Measurements from ENCODE around the gene ABAT. TPM values are rescaled to one million over a fixed set of nuclear protein-coding genes. Genes with fewer than 3 reads are reported as not detected.
"Not testable (repeated sequence)": the region's sequence is repeated elsewhere in the genome, so short reads cannot be mapped to it uniquely, and the experiment has no call there.

Gene ABAT
- total RNA-seq, 2 experiments from 2014 or later, result 5.4 to 6.0 TPM

- DNase-seq, result no peak
- H3K9me3 Mint-ChIP-seq, result no peaks in the 10 kb centered on the region
- no peaks in the 10 kb centered on the region for H3K36me3 Mint-ChIP-seq
- H3K4me3 Mint-ChIP-seq, result no peak overlapping the region
- ATAC-seq (ENCODE audit: low read depth), result no peak
- H3K27me3 Mint-ChIP-seq, result no peaks in the 10 kb centered on the region
- POLR2A ChIA-PET, result no interaction called here
- H3K27ac Mint-ChIP-seq, result no peak overlapping the region
- H3K4me1 Mint-ChIP-seq, result no peaks in the 10 kb centered on the region
Measured at GRCh38 chr16:8763083-8763482, 88.7 kb downstream of the ABAT start.

DNA sequence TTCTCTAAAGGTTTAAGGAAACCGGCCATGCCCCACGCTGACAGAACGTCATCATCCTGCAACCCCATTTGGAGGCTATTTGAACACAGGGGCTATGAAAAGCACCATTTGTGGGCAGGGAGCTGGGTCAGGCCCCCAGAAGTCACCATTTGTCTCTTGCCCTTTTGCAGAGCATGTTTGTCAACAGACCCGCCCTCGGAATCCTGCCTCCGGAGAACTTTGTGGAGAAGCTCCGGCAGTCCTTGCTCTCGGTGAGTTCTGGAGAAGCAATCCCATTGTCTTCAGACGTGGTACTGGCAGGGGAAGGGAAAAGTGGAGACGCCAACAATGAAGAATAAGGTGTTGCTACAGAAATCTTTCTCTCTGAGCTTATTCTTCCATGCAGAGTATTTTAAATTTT lies 89.5 kb downstream of the ABAT start:
- no peak overlapping the region for H3K27ac Mint-ChIP-seq
- DNase-seq (no peak), ATAC-seq (ENCODE audit: low read depth) (no peak)
- no peaks in the 10 kb centered on the region for H3K36me3 Mint-ChIP-seq
- no peak overlapping the region for H3K4me3 Mint-ChIP-seq
- POLR2A ChIA-PET, result no interaction called here
- H3K9me3 Mint-ChIP-seq, result no peaks in the 10 kb centered on the region
- no peaks in the 10 kb centered on the region for H3K27me3 Mint-ChIP-seq
- no peaks in the 10 kb centered on the region for H3K4me1 Mint-ChIP-seq

GRCh38 chr16:8764525-8765250 lies 90.3 kb downstream of the ABAT start:
- Mint-ChIP-seq H3K4me1 (no peaks in the 10 kb centered on the region), H3K4me3 (no peak overlapping the region), H3K9me3 (no peaks in the 10 kb centered on the region), H3K27ac (no peak overlapping the region), H3K27me3 (no peaks in the 10 kb centered on the region), H3K36me3 (no peaks in the 10 kb centered on the region)
- POLR2A ChIA-PET, result no interaction called here
- ATAC-seq (ENCODE audit: low read depth), result no peak
- no peak for DNase-seq

DNA sequence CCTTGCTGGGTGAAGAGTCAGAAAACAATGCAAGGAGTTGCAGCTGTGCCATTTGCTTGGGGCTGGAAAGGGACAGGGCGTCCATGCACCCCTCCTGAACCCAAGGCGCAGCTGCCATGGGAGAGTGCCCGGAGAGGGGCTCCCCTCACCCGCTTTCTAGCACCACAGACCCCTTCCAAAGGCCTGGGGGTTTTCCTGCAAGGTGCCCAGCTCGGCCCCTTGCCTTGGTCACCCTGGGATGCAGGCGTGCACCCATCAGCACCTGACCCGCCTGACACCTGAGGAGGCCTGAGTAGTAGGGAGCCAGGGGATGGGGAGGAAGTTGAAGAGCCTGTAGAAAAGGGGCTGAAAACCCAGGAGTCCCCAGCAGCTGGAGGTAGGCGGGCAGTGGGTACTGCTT lies 92.8 kb downstream of the ABAT start:
- Mint-ChIP-seq H3K36me3 (no peaks in the 10 kb centered on the region), H3K4me3 (no peak overlapping the region), H3K27ac (no peak overlapping the region), H3K4me1 (no peaks in the 10 kb centered on the region), H3K9me3 (no peaks in the 10 kb centered on the region), H3K27me3 (no peaks in the 10 kb centered on the region)
- ATAC-seq (ENCODE audit: low read depth) (no peak), DNase-seq (no peak)
- POLR2A ChIA-PET, result no interaction called here

GRCh38 chr16:8768283-8768682 lies 93.9 kb downstream of the ABAT start:
- POLR2A ChIA-PET, result no interaction called here
- no peaks in the 10 kb centered on the region for H3K36me3 Mint-ChIP-seq
- no peak overlapping the region for H3K27ac Mint-ChIP-seq
- no peaks in the 10 kb centered on the region for H3K4me1 Mint-ChIP-seq
- no peaks in the 10 kb centered on the region for H3K9me3 Mint-ChIP-seq
- no peak for ATAC-seq (ENCODE audit: low read depth)
- DNase-seq, result no peak
- no peak overlapping the region for H3K4me3 Mint-ChIP-seq
- no peaks in the 10 kb centered on the region for H3K27me3 Mint-ChIP-seq

GRCh38 chr16:8768692-8769091 lies 94.3 kb downstream of the ABAT start:
- H3K36me3 Mint-ChIP-seq, result no peaks in the 10 kb centered on the region
- POLR2A ChIA-PET, result no interaction called here
- no peaks in the 10 kb centered on the region for H3K27me3 Mint-ChIP-seq
- H3K27ac Mint-ChIP-seq, result no peak overlapping the region
- ATAC-seq (ENCODE audit: low read depth) (no peak), DNase-seq (no peak)
- no peak overlapping the region for H3K4me3 Mint-ChIP-seq
- H3K9me3 Mint-ChIP-seq, result no peaks in the 10 kb centered on the region
- no peaks in the 10 kb centered on the region for H3K4me1 Mint-ChIP-seq

DNA sequence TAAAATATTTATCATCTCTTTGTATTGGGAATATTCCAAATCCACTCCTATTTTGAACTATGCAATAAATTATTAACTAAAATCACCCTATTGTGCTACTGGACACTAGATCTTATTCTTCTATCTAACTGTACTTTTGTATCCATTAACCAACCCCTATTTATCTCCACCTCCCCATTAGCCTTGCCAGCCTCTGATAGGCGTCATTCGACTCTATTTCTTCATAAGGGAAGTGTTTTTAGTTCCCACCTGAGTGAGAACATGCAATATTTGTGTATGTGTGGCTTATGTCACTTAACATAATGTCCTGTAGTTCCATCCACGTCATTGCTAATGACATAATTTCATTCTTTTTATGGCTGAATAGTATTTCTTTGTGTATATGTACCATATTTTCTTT lies 99.1 kb downstream of the ABAT start:
- Mint-ChIP-seq H3K4me1 (no peaks in the 10 kb centered on the region), H3K36me3 (peaks cover 2% of the 10 kb centered on the region), H3K27me3 (no peaks in the 10 kb centered on the region), H3K4me3 (no peak overlapping the region), H3K9me3 (no peaks in the 10 kb centered on the region), H3K27ac (no peak overlapping the region)
- ATAC-seq (ENCODE audit: low read depth), result no peak
- POLR2A ChIA-PET, result no interaction called here
- DNase-seq, result no peak

- no peak for DNase-seq
- no peak overlapping the region for H3K4me3 Mint-ChIP-seq
- no peaks in the 10 kb centered on the region for H3K9me3 Mint-ChIP-seq
- ATAC-seq (ENCODE audit: low read depth), result no peak
- POLR2A ChIA-PET, result no interaction called here
- no peaks in the 10 kb centered on the region for H3K27me3 Mint-ChIP-seq
- H3K36me3 Mint-ChIP-seq, result peaks cover 2% of the 10 kb centered on the region
- H3K27ac Mint-ChIP-seq, result no peak overlapping the region
- H3K4me1 Mint-ChIP-seq, result no peaks in the 10 kb centered on the region
Measured at GRCh38 chr16:8774208-8774607, 99.8 kb downstream of the ABAT start.

DNA sequence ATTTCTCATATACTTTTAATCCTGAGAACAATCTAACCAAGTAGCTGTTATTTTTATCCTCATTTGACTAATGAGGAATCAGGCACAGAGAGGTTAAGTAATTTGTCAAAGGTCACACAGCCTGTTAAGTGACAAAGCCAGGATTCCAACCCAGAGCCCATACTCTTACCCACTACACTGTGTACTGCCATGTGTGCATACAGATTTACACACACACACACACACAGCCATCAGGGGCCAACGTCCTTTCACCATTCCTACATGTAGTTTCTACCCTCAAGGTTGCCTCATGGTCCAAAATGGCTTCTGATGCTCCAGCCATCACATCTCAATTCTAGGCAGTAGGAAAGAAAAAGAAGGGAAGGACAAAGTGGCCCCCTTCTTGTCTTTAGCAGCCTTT lies 100.9 kb downstream of the ABAT start:
- ATAC-seq (ENCODE audit: low read depth) (no peak), DNase-seq (no peak)
- H3K36me3 Mint-ChIP-seq, result peaks cover 2% of the 10 kb centered on the region
- H3K27me3 Mint-ChIP-seq, result no peaks in the 10 kb centered on the region
- POLR2A ChIA-PET, result no interaction called here
- H3K9me3 Mint-ChIP-seq, result no peaks in the 10 kb centered on the region
- H3K27ac Mint-ChIP-seq, result no peak overlapping the region
- H3K4me1 Mint-ChIP-seq, result no peaks in the 10 kb centered on the region
- no peak overlapping the region for H3K4me3 Mint-ChIP-seq

DNA sequence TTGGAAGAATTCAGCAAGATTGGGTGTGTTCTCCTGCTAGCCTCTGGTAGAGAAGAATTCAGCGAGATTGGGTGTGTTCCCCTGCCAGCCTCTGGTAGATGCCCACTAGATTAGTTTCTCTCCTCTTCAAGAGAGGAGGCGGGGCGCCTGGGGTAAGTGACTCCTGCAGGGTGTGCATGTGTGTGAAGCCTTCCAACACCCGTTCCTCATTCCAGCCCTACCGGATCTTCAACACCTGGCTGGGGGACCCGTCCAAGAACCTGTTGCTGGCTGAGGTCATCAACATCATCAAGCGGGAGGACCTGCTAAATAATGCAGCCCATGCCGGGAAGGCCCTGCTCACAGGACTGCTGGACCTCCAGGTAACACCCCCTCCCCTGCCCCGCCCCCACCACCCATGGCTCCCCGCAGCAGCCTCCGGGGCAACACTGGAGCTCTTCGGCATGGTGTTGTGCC lies 101.7 kb downstream of the ABAT start:
- Mint-ChIP-seq H3K4me3 (no peak overlapping the region), H3K4me1 (no peaks in the 10 kb centered on the region), H3K27ac (no peak overlapping the region), H3K9me3 (no peaks in the 10 kb centered on the region), H3K27me3 (no peaks in the 10 kb centered on the region), H3K36me3 (peaks cover 2% of the 10 kb centered on the region)
- DNase-seq, result no peak
- POLR2A ChIA-PET, result no interaction called here
- no peak for ATAC-seq (ENCODE audit: low read depth)

- DNase-seq (no peak), ATAC-seq (ENCODE audit: low read depth) (no peak)
- Mint-ChIP-seq H3K4me1 (no peaks in the 10 kb centered on the region), H3K9me3 (no peaks in the 10 kb centered on the region), H3K36me3 (peaks cover 2% of the 10 kb centered on the region), H3K27me3 (no peaks in the 10 kb centered on the region), H3K27ac (no peak overlapping the region), H3K4me3 (no peak overlapping the region)
- POLR2A ChIA-PET, result no interaction called here
Measured at GRCh38 chr16:8777217-8777616, 102.8 kb downstream of the ABAT start.

- no peaks in the 10 kb centered on the region for H3K9me3 Mint-ChIP-seq
- no peaks in the 10 kb centered on the region for H3K27me3 Mint-ChIP-seq
- H3K36me3 Mint-ChIP-seq, result peaks cover 2% of the 10 kb centered on the region
- H3K4me3 Mint-ChIP-seq, result no peak overlapping the region
- no peak overlapping the region for H3K27ac Mint-ChIP-seq
- H3K4me1 Mint-ChIP-seq, result no peaks in the 10 kb centered on the region
- POLR2A ChIA-PET, result no interaction called here
- no peak for DNase-seq
- ATAC-seq (ENCODE audit: low read depth), result no peak
Measured at GRCh38 chr16:8781797-8782196, 107.4 kb downstream of the ABAT start.

DNA sequence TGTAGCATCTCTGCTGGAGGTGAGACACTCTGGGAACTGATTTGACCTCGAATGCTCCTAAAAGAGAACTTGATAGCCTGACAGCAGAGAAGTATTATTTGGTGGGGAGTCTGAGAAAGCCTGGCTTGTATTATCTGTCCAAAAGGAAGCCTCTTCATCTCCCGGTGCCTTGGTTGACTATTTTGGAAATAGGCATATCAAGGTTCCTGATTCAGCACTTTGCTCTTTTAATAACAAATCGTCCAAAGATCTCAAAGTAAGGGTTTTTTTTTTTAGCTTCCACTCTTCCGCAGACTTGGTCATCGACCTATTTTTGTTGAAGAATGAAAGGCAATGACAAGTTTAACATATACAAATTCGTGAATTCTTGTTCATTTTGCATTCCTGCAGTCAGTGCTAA lies 108.3 kb downstream of the ABAT start:
- Mint-ChIP-seq H3K27ac (no peak overlapping the region), H3K36me3 (no peaks in the 10 kb centered on the region), H3K9me3 (no peaks in the 10 kb centered on the region), H3K4me1 (no peaks in the 10 kb centered on the region), H3K27me3 (no peaks in the 10 kb centered on the region), H3K4me3 (no peak overlapping the region)
- no peak for ATAC-seq (ENCODE audit: low read depth)
- POLR2A ChIA-PET, result no interaction called here
- no peak for DNase-seq

DNA sequence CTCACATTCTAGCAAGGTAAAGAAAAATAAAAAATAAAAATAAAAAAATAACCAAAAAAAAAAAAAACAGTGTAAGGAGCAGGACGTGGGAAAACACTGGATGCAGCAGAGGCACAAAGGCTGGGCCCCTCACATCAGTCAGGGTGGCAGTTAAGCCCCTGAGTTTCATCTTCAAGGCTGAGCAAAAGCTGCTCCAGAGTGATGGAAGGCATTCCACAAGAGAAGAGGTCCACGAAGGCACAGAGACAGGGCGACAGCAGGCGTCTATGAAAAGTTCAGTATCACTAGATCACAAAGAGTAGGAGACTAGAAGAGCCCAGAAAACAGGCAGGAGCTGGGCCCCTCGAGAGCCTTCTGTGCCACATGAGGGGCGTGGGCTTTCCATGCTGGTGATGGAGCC lies 111.0 kb downstream of the ABAT start:
- Mint-ChIP-seq H3K27me3 (no peaks in the 10 kb centered on the region), H3K9me3 (no peaks in the 10 kb centered on the region), H3K27ac (no peak overlapping the region), H3K36me3 (no peaks in the 10 kb centered on the region), H3K4me3 (no peak overlapping the region), H3K4me1 (no peaks in the 10 kb centered on the region)
- POLR2A ChIA-PET, result no interaction called here
- ATAC-seq (ENCODE audit: low read depth) (no peak), DNase-seq (no peak)

GRCh38 chr16:8786316-8786715 lies 111.9 kb downstream of the ABAT start:
- ATAC-seq (ENCODE audit: low read depth); DNase-seq; H3K4me3 Mint-ChIP-seq; H3K36me3 Mint-ChIP-seq; H3K27me3 Mint-ChIP-seq; H3K9me3 Mint-ChIP-seq; H3K4me1 Mint-ChIP-seq; POLR2A ChIA-PET; H3K27ac Mint-ChIP-seq: not testable (repeated sequence)
